Measurements from ENCODE around the gene CORIN.

The CORIN gene

GRCh38 chr4:47816748-47817147, 21.1 kb downstream of the CORIN start:
- ChIA-PET CTCF (interaction anchor here (1.6 to 2.0 kb wide), 2 partner anchors 14 to 20 kb away, joined by 3 to 7 read pairs; no protein-coding TSS in a partner anchor), POLR2A (no interaction called here)
- no peak for DNase-seq (ENCODE audit: extremely low spot score)
- no peak for TF ChIP-seq CTCF (IDR thresholded peaks at IDR 0.05; ENCODE audit: control extremely low read depth, extremely low read depth, low read depth, missing control alignments)

GRCh38 chr4:47814618-47815295, 23.1 kb downstream of the CORIN start:
- no peak for TF ChIP-seq CTCF (IDR thresholded peaks at IDR 0.05; ENCODE audit: control extremely low read depth, extremely low read depth, low read depth, missing control alignments)
- ChIA-PET CTCF (interaction anchor here (2.1 kb wide), 1 partner anchor 10 kb away, joined by 7 read pairs; no protein-coding TSS in a partner anchor), POLR2A (no interaction called here)
- no peak for DNase-seq (ENCODE audit: extremely low spot score)

GRCh38 chr4:47809654-47810203, 28.1 kb downstream of the CORIN start:
- TF ChIP-seq CTCF (IDR thresholded peaks at IDR 0.05; ENCODE audit: control extremely low read depth, extremely low read depth, low read depth, missing control alignments): no peak
- no peak for DNase-seq (ENCODE audit: extremely low spot score)
- CTCF ChIA-PET: no interaction called here
- POLR2A ChIA-PET: no interaction called here

GRCh38 chr4:47804598-47804997, 33.3 kb downstream of the CORIN start:
- DNase-seq (ENCODE audit: extremely low spot score): no peak
- no peak for TF ChIP-seq CTCF (IDR thresholded peaks at IDR 0.05; ENCODE audit: control extremely low read depth, extremely low read depth, low read depth, missing control alignments)
- POLR2A ChIA-PET: no interaction called here
- CTCF ChIA-PET: interaction anchor here (1.0 kb wide), 2 partner anchors 8 to 21 kb away, joined by 3 read pairs; no protein-coding TSS in a partner anchor

- CTCF ChIA-PET: interaction anchor here (0.8 kb wide), 1 partner anchor 11 kb away, joined by 3 read pairs; no protein-coding TSS in a partner anchor
- no peak for TF ChIP-seq CTCF (IDR thresholded peaks at IDR 0.05; ENCODE audit: control extremely low read depth, extremely low read depth, low read depth, missing control alignments)
These were observed 36.3 kb downstream of the CORIN start for GRCh38 chr4:47801481-47802002.

GRCh38 chr4:47798165-47798564, 39.7 kb downstream of the CORIN start:
- DNase-seq (ENCODE audit: extremely low spot score): no peak
- no peak for TF ChIP-seq CTCF (IDR thresholded peaks at IDR 0.05; ENCODE audit: control extremely low read depth, extremely low read depth, low read depth, missing control alignments)
- CTCF ChIA-PET: no interaction called here
- POLR2A ChIA-PET: no interaction called here

More at GRCh38 chr4:47801481-47802002, 36.3 kb downstream of the CORIN start:
- POLR2A ChIA-PET: no interaction called here
- no peak for DNase-seq (ENCODE audit: extremely low spot score)
